Measurements from ENCODE around the gene DLGAP1.

Gene DLGAP1

DNA sequence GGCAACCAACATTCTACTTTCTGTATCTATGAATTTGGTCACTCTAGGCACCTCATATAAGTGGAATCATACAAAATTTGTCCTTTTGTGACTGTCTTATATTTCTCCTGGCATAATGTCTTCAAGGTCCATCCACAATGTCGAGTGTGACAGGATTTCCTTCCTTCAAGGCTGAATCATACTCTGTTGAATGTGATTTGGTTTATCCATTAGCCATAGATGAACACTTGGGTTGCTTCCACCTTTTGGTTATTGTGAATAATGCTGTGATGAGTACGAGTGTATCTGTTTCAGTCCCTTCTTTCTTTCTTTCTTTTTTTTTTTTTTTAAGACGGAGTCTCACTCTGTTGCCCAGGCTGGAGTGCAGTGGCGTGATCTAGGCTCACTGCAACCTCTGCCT is 693.8 kb downstream of the DLGAP1 start:
- in situ Hi-C loops (cut with MboI; ENCODE audit: low sequenced_read_pairs, unreplicated experiment): no loop called here
- TF ChIP-seq, protein P1, sequence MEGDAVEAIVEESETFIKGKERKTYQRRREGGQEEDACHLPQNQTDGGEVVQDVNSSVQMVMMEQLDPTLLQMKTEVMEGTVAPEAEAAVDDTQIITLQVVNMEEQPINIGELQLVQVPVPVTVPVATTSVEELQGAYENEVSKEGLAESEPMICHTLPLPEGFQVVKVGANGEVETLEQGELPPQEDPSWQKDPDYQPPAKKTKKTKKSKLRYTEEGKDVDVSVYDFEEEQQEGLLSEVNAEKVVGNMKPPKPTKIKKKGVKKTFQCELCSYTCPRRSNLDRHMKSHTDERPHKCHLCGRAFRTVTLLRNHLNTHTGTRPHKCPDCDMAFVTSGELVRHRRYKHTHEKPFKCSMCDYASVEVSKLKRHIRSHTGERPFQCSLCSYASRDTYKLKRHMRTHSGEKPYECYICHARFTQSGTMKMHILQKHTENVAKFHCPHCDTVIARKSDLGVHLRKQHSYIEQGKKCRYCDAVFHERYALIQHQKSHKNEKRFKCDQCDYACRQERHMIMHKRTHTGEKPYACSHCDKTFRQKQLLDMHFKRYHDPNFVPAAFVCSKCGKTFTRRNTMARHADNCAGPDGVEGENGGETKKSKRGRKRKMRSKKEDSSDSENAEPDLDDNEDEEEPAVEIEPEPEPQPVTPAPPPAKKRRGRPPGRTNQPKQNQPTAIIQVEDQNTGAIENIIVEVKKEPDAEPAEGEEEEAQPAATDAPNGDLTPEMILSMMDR (IDR thresholded peaks at IDR 0.05; ENCODE audit: borderline replicate concordance, control extremely low read depth, extremely low read depth, insufficient read depth, missing control alignments): no peak
- DNase-seq (ENCODE audit: low spot score): no peak

DNA sequence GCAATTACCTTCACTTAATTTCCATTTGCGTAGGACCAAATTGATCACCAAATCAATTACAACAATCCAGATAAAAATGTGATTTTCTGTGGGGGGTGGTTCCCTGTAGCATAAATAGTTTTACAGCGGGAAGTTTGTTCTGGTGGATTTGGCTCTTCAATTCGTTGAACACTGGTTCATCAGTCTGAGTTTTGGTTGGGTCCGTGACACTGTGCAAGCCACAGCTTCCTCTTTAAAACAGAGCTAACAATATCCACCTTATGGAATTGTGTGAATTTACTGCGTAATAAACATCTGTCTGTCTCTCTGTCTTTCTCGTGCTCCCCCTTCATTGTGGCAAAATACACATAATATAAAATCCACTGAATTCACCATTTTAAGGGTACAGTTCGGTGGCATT is 694.4 kb downstream of the DLGAP1 start:
- TF ChIP-seq, protein P1 (IDR thresholded peaks at IDR 0.05; ENCODE audit: borderline replicate concordance, control extremely low read depth, extremely low read depth, insufficient read depth, missing control alignments): no peak
- DNase-seq (ENCODE audit: low spot score): no peak
- in situ Hi-C loops (cut with MboI; ENCODE audit: low sequenced_read_pairs, unreplicated experiment): no loop called here

DNA sequence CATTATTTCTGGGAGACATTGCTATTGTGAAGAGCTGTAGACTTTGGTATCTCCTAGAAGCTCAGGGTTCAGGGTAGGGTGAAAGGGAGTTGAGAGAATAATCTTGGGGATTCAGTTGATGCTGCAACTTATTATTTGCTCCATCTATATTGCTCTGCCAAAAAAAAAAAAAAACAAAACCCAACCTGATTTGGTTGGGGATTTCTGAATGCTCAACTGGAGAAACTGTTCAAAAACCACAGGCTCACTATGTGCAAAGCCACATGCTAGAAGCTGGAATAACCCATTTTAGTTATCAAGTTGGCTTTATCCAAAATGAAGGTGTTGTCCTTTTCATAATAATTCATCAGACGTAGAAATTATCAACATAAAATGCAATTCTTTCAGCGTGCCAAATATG is 696.0 kb downstream of the DLGAP1 start:
- in situ Hi-C loops (cut with MboI; ENCODE audit: low sequenced_read_pairs, unreplicated experiment): no loop called here
- TF ChIP-seq, protein P1 (IDR thresholded peaks at IDR 0.05; ENCODE audit: borderline replicate concordance, control extremely low read depth, extremely low read depth, insufficient read depth, missing control alignments): no peak
- no peak for DNase-seq (ENCODE audit: low spot score)

DNA sequence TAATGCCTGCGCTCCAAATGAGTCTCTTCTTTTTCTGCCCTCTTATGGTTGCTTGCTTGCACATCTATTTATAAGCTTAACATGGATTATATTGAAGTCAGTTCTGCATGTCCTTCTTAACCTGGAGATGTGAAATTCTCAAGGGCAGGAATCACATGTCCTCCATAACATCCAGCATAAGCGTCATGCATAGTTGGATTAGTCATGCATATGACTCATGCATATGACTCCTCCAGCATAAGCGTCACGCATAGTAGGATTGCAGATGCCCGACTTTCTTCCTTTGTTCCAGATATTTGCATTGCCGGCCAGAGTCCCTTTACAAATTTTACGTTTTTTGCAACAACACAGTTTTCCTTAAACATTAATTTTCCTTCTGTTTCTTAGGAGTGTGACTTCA is 696.6 kb downstream of the DLGAP1 start:
- DNase-seq (ENCODE audit: low spot score): no peak
- in situ Hi-C loops (cut with MboI; ENCODE audit: low sequenced_read_pairs, unreplicated experiment): no loop called here
- TF ChIP-seq, protein P1 (IDR thresholded peaks at IDR 0.05; ENCODE audit: borderline replicate concordance, control extremely low read depth, extremely low read depth, insufficient read depth, missing control alignments): no peak

DNA sequence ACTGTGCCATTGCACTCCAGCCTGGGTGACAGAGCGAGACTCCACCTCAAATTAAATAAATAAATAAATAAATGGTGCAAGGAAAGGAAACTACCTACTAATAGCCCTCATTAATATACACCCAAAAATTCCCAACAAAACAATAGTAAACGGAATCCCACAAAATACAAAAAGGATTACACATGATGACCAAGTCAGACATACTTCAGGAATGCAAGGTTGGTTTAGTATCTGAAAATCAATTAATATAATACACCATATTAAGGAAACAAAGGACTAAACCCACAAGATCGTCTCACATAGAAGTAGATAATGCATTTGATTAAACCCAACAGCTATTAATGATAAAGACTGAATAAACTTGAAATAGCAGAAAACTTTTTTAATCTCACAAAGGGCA is 697.7 kb downstream of the DLGAP1 start:
- DNase-seq (ENCODE audit: low spot score): no peak
- TF ChIP-seq, protein P1 (IDR thresholded peaks at IDR 0.05; ENCODE audit: borderline replicate concordance, control extremely low read depth, extremely low read depth, insufficient read depth, missing control alignments): no peak
- in situ Hi-C loops (cut with MboI; ENCODE audit: low sequenced_read_pairs, unreplicated experiment): no loop called here

DNA sequence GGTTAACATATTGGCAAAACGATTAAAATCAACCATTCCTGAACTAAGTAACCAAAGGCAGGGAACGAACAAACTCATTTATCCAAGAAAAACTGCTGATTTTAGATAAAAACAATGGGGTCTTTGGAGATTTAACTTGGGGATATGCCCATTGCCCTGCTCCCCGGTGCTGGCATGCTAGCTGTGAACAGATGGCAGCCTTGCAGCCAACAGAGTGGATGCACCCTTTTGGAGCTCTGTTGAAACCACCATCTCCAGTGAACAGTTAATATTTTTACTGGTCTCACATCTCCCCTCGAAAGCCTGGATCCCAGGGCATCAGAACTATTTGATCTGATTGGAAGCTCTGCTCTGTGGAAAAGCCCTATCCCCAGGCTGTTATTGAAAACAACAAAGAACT is 702.0 kb downstream of the DLGAP1 start:
- TF ChIP-seq, protein P1 (IDR thresholded peaks at IDR 0.05; ENCODE audit: borderline replicate concordance, control extremely low read depth, extremely low read depth, insufficient read depth, missing control alignments): no peak
- in situ Hi-C loops (cut with MboI; ENCODE audit: low sequenced_read_pairs, unreplicated experiment): no loop called here
- no peak for DNase-seq (ENCODE audit: low spot score)

DNA sequence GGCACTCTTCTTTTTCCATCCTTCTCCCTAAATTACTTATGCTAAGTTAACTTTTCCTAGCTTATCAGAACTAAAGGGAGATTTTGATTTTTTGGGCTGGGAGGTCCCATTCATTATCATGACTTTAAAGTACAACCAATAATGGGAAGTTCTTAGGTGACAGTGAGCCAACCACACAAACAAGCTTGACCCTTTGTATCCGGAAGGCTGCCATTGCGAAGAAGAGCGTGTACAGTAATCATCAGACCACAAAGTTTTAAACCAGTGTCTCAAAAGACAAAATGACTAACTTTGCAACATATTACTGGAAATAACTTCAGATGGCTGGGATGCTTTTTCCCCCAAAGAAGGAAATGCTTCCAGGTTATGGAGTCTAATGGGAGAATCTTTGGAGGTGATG is 707.0 kb downstream of the DLGAP1 start:
- in situ Hi-C loops (cut with MboI; ENCODE audit: low sequenced_read_pairs, unreplicated experiment): no loop called here
- TF ChIP-seq, protein P1 (IDR thresholded peaks at IDR 0.05; ENCODE audit: borderline replicate concordance, control extremely low read depth, extremely low read depth, insufficient read depth, missing control alignments): no peak
- no peak for DNase-seq (ENCODE audit: low spot score)
